HG03575 (cell line): ENCODE data around the gene PBOV1.
"Not testable (repeated sequence)": the region's sequence is repeated elsewhere in the genome, so short reads cannot be mapped to it uniquely, and the experiment has no call there.

Experiments used
- ATAC-seq: cut with Tn5 transposase; IDR thresholded peaks from one replicate; pipeline ENCODE4 v1.9.1; 2021; ENCODE audit not compliant: unreplicated experiment, insufficient number of reproducible peaks, low FRiP score; ENCODE audit errors: extremely low read depth

PBOV1 gene

GRCh38 chr6:138212530-138212929 is 5.8 kb downstream of the PBOV1 start:
- not testable (repeated sequence) for ATAC-seq

GRCh38 chr6:138211601-138212000 is 6.7 kb downstream of the PBOV1 start:
- no peak for ATAC-seq

- no peak for ATAC-seq
Observed at GRCh38 chr6:138211048-138211581, 7.2 kb downstream of the PBOV1 start.

- ATAC-seq, result no peak
Observed at GRCh38 chr6:138206862-138207261, 11.4 kb downstream of the PBOV1 start.

GRCh38 chr6:138205437-138206094 is 12.7 kb downstream of the PBOV1 start:
- no peak for ATAC-seq

GRCh38 chr6:138204792-138205384 is 13.4 kb downstream of the PBOV1 start:
- ATAC-seq, result no peak

GRCh38 chr6:138204303-138204702 is 14.0 kb downstream of the PBOV1 start:
- ATAC-seq, result no peak

- ATAC-seq, result no peak
Observed at GRCh38 chr6:138203315-138203714, 15.0 kb downstream of the PBOV1 start.

GRCh38 chr6:138201836-138202235 is 16.5 kb downstream of the PBOV1 start:
- ATAC-seq, result no peak

- ATAC-seq, result no peak
Observed at GRCh38 chr6:138198430-138199091, 19.7 kb downstream of the PBOV1 start.

- ATAC-seq, result no peak
Observed at GRCh38 chr6:138197570-138197969, 20.7 kb downstream of the PBOV1 start.

GRCh38 chr6:138196122-138196738 is 22.1 kb downstream of the PBOV1 start:
- no peak for ATAC-seq

GRCh38 chr6:138194287-138194686 is 24.0 kb downstream of the PBOV1 start:
- ATAC-seq, result no peak

GRCh38 chr6:138188278-138188941 is 29.9 kb downstream of the PBOV1 start:
- ATAC-seq, result no peak

GRCh38 chr6:138187156-138187555 is 31.1 kb downstream of the PBOV1 start:
- ATAC-seq, result no peak

GRCh38 chr6:138184230-138184629 is 34.1 kb downstream of the PBOV1 start:
- ATAC-seq, result no peak

- no peak for ATAC-seq
Observed at GRCh38 chr6:138183790-138184134, 34.5 kb downstream of the PBOV1 start.

- ATAC-seq, result no peak
Observed at GRCh38 chr6:138182939-138183789, 35.1 kb downstream of the PBOV1 start.
